CD4-positive, CD25-positive, alpha-beta regulatory T cell (primary cell): ENCODE results near the gene CCDC138. TPM values are rescaled to one million over a fixed set of nuclear protein-coding genes. Genes with fewer than 3 reads are reported as not detected.

ENCODE experiments used
- ATAC-seq, 2 donors: fragments of 150-1000 bp; cut with Tn5 transposase; one replicate each; pipeline ENCODE4 v1.10.0; 2021; ENCODE audit warnings: low read depth in 2 of 2, moderate number of reproducible peaks in 2 of 2, moderate library complexity in 1 of 2
- DNase-seq, 3 donors: peaks; one replicate each; pipeline versions ENCODE4 v3.0.0 to v3.0.0-alpha.2; 2012 to 2022; ENCODE audit warnings: mixed read lengths in 1 of 3
- H3K27ac ChIP-seq: one replicate; pipeline ENCODE4 v1.7.0; 2013; ENCODE audit warnings: mild to moderate bottlenecking, low read length; ENCODE audit not compliant: insufficient read depth, poor library complexity, severe bottlenecking
- H3K27me3 ChIP-seq: one replicate; pipeline ENCODE4 v1.7.0; 2013; ENCODE audit warnings: low read length; ENCODE audit not compliant: control insufficient read depth, insufficient read depth
- H3K36me3 ChIP-seq: one replicate; pipeline ENCODE4 v1.7.0; 2013; ENCODE audit warnings: mild to moderate bottlenecking, low read length, moderate library complexity; ENCODE audit not compliant: control insufficient read depth, insufficient read depth
- H3K4me1 ChIP-seq: 2 replicates; pipeline ENCODE4 v1.7.0; 2013; ENCODE audit warnings: mild to moderate bottlenecking, low read length; ENCODE audit not compliant: insufficient read depth, control insufficient read depth, poor library complexity, severe bottlenecking
- H3K4me3 ChIP-seq: one replicate; pipeline ENCODE4 v1.7.0; 2013; ENCODE audit warnings: low read depth, mild to moderate bottlenecking, low read length, moderate library complexity
- H3K9me3 ChIP-seq, 2 experiments: 1 replicate in 1 of 2; 2 replicates in 1 of 2; pipeline ENCODE4 v1.7.0; 2013; ENCODE audit warnings: low read length in 2 of 2, mild to moderate bottlenecking in 1 of 2, moderate library complexity in 1 of 2; ENCODE audit not compliant: control insufficient read depth in 2 of 2
- H3K27ac Mint-ChIP-seq, 3 donors: one replicate each; pipeline ENCODE4 v1.8.0; 2020 to 2022; ENCODE audit warnings: mild to moderate bottlenecking in 3 of 3, mixed read lengths in 3 of 3, moderate library complexity in 2 of 3
- H3K27me3 Mint-ChIP-seq: one replicate; pipeline ENCODE4 v1.8.0; 2022; ENCODE audit warnings: mild to moderate bottlenecking, mixed read lengths
- H3K36me3 Mint-ChIP-seq: one replicate; pipeline ENCODE4 v1.8.0; 2020; ENCODE audit warnings: mixed read lengths
- H3K4me1 Mint-ChIP-seq, 4 donors: one replicate each; pipeline ENCODE4 v1.8.0; 2020 to 2022; ENCODE audit warnings: mixed read lengths in 4 of 4, mild to moderate bottlenecking in 1 of 4
- H3K4me3 Mint-ChIP-seq, 4 donors: one replicate each; pipeline ENCODE4 v1.8.0; 2020 to 2022; ENCODE audit warnings: mild to moderate bottlenecking in 4 of 4, mixed read lengths in 4 of 4, moderate library complexity in 3 of 4
- H3K9me3 Mint-ChIP-seq, 7 donors: one replicate each; pipeline ENCODE4 v1.8.0; 2020 to 2022; ENCODE audit warnings: mixed read lengths in 7 of 7, mild to moderate bottlenecking in 3 of 7, moderate library complexity in 2 of 7
- polyA plus RNA-seq, 4 donors: library from polyadenylated mRNA; unstranded; fragments of 300-500 nt; fragmentation: Illumina TruSeq; gene quantifications; one replicate each; pipeline ENCODE4 v1.2.3, GENCODE V29; 2021
- total RNA-seq: library from RNA; stranded (reverse); gene quantifications from one replicate; pipeline ENCODE4 v1.2.3, GENCODE V29; 2022

The CCDC138 gene
- total and polyA plus RNA-seq, 5 donors from 2014 or later: 4.5 to 6.9 (median 5.0) TPM

- H3K27ac Mint-ChIP-seq: no peak overlapping the region
- H3K4me3 Mint-ChIP-seq: no peak overlapping the region
- no peak overlapping the region for H3K27ac ChIP-seq
- DNase-seq: no peak
- H3K9me3 ChIP-seq: no peaks in the 10 kb centered on the region
- no peaks in the 10 kb centered on the region for H3K36me3 ChIP-seq
- H3K27me3 ChIP-seq: no peaks in the 10 kb centered on the region
- no peaks in the 10 kb centered on the region for H3K4me1 ChIP-seq
- no peak overlapping the region for H3K4me3 ChIP-seq
- ATAC-seq: no peak
- no peaks in the 10 kb centered on the region for H3K9me3 Mint-ChIP-seq
- H3K27me3 Mint-ChIP-seq: no peaks in the 10 kb centered on the region
- H3K36me3 Mint-ChIP-seq: peaks cover 13% of the 10 kb centered on the region
- H3K4me1 Mint-ChIP-seq: peaks cover 0 to 7% (median 0%) of the 10 kb centered on the region in 4 donors
Observed at GRCh38 chr2:108912629-108912902, 126.0 kb downstream of the CCDC138 start.

- H3K27ac ChIP-seq: no peak overlapping the region
Observed at GRCh38 chr2:108916122-108916795, 129.7 kb downstream of the CCDC138 start.

GRCh38 chr2:108916796-108917421, 130.3 kb downstream of the CCDC138 start:
- ATAC-seq (no peak), DNase-seq (no peak)
- no peak overlapping the region for H3K27ac ChIP-seq
- no peaks in the 10 kb centered on the region for H3K9me3 ChIP-seq
- no peak overlapping the region for H3K27ac Mint-ChIP-seq
- H3K36me3 ChIP-seq: no peaks in the 10 kb centered on the region
- peaks cover 0 to 10% (median 0%) of the 10 kb centered on the region in 4 donors for H3K4me1 Mint-ChIP-seq
- no peak overlapping the region for H3K4me3 ChIP-seq
- H3K36me3 Mint-ChIP-seq: peaks cover 17% of the 10 kb centered on the region
- H3K4me3 Mint-ChIP-seq: peak overlapping the region in 1 of 4 donors; percentile 52
- no peaks in the 10 kb centered on the region for H3K4me1 ChIP-seq
- H3K27me3 ChIP-seq: no peaks in the 10 kb centered on the region
- no peaks in the 10 kb centered on the region for H3K9me3 Mint-ChIP-seq
- H3K27me3 Mint-ChIP-seq: no peaks in the 10 kb centered on the region

More at GRCh38 chr2:108916122-108916795, 129.7 kb downstream of the CCDC138 start:
- Mint-ChIP-seq H3K27me3 (no peaks in the 10 kb centered on the region), H3K36me3 (peaks cover 17% of the 10 kb centered on the region), H3K4me1 (peaks cover 0 to 10% (median 0%) of the 10 kb centered on the region in 4 donors), H3K9me3 (no peaks in the 10 kb centered on the region), H3K27ac (no peak overlapping the region), H3K4me3 (no peak overlapping the region)
- H3K9me3 ChIP-seq: no peaks in the 10 kb centered on the region
- H3K36me3 ChIP-seq: no peaks in the 10 kb centered on the region
- no peaks in the 10 kb centered on the region for H3K27me3 ChIP-seq
- DNase-seq (no peak), ATAC-seq (no peak)
- no peaks in the 10 kb centered on the region for H3K4me1 ChIP-seq
- no peak overlapping the region for H3K4me3 ChIP-seq

GRCh38 chr2:108917526-108917925, 131.0 kb downstream of the CCDC138 start:
- Histone ChIP-seq H3K27ac (no peak overlapping the region), H3K9me3 (no peaks in the 10 kb centered on the region), H3K27me3 (no peaks in the 10 kb centered on the region), H3K4me1 (no peaks in the 10 kb centered on the region), H3K36me3 (no peaks in the 10 kb centered on the region), H3K4me3 (no peak overlapping the region)
- Mint-ChIP-seq H3K4me3 (no peak overlapping the region), H3K36me3 (peaks cover 13% of the 10 kb centered on the region), H3K27me3 (no peaks in the 10 kb centered on the region), H3K4me1 (peaks cover 0 to 10% (median 0%) of the 10 kb centered on the region in 4 donors), H3K9me3 (no peaks in the 10 kb centered on the region), H3K27ac (no peak overlapping the region)
- DNase-seq (no peak), ATAC-seq (no peak)

- no peak overlapping the region for H3K27ac ChIP-seq
- no peaks in the 10 kb centered on the region for H3K27me3 Mint-ChIP-seq
- no peak overlapping the region for H3K27ac Mint-ChIP-seq
- no peak for DNase-seq
- H3K36me3 Mint-ChIP-seq: peaks cover 16% of the 10 kb centered on the region
- no peaks in the 10 kb centered on the region for H3K9me3 Mint-ChIP-seq
- no peaks in the 10 kb centered on the region for H3K27me3 ChIP-seq
- H3K4me3 ChIP-seq: no peak overlapping the region
- H3K4me1 Mint-ChIP-seq: peaks cover 0 to 10% (median 0%) of the 10 kb centered on the region in 4 donors
- H3K4me1 ChIP-seq: no peaks in the 10 kb centered on the region
- ATAC-seq: no peak
- H3K4me3 Mint-ChIP-seq: peak overlapping the region in 1 of 4 donors; percentile 1
- H3K9me3 ChIP-seq: no peaks in the 10 kb centered on the region
- H3K36me3 ChIP-seq: no peaks in the 10 kb centered on the region
Observed at GRCh38 chr2:108918156-108918874, 131.7 kb downstream of the CCDC138 start.

GRCh38 chr2:108918941-108919341, 132.4 kb downstream of the CCDC138 start:
- no peak overlapping the region for H3K27ac Mint-ChIP-seq
- no peaks in the 10 kb centered on the region for H3K27me3 ChIP-seq
- no peak overlapping the region for H3K27ac ChIP-seq
- H3K9me3 ChIP-seq: no peaks in the 10 kb centered on the region
- no peaks in the 10 kb centered on the region for H3K27me3 Mint-ChIP-seq
- no peak overlapping the region for H3K4me3 ChIP-seq
- no peaks in the 10 kb centered on the region for H3K9me3 Mint-ChIP-seq
- peak overlapping the region in 1 of 4 donors; percentile 1 for H3K4me3 Mint-ChIP-seq
- DNase-seq (no peak), ATAC-seq (no peak)
- peaks cover 16% of the 10 kb centered on the region for H3K36me3 Mint-ChIP-seq
- H3K4me1 Mint-ChIP-seq: peaks cover 0 to 10% (median 0%) of the 10 kb centered on the region in 4 donors
- H3K36me3 ChIP-seq: no peaks in the 10 kb centered on the region
- no peaks in the 10 kb centered on the region for H3K4me1 ChIP-seq

- no peak overlapping the region for H3K27ac Mint-ChIP-seq
- no peaks in the 10 kb centered on the region for H3K27me3 Mint-ChIP-seq
- Histone ChIP-seq H3K9me3 (no peaks in the 10 kb centered on the region), H3K4me1 (no peaks in the 10 kb centered on the region), H3K27ac (no peak overlapping the region), H3K27me3 (no peaks in the 10 kb centered on the region), H3K36me3 (no peaks in the 10 kb centered on the region), H3K4me3 (no peak overlapping the region)
- DNase-seq (no peak), ATAC-seq (no peak)
- H3K4me1 Mint-ChIP-seq: peaks cover 0 to 6% (median 0%) of the 10 kb centered on the region in 4 donors
- no peak overlapping the region for H3K4me3 Mint-ChIP-seq
- peaks cover 18% of the 10 kb centered on the region for H3K36me3 Mint-ChIP-seq
- no peaks in the 10 kb centered on the region for H3K9me3 Mint-ChIP-seq
Observed at GRCh38 chr2:108919571-108920373, 133.2 kb downstream of the CCDC138 start.
